Endothelial cell (in vitro differentiated cells): Measurements from ENCODE around the gene HAGH. TPM values are rescaled to one million over a fixed set of nuclear protein-coding genes. Genes with fewer than 3 reads are reported as not detected.

Source experiments
- DNase-seq: peaks from one replicate; pipeline ENCODE4 v3.0.0; 2021; ENCODE audit warnings: low spot score
- H3K27ac Mint-ChIP-seq: one replicate; pipeline ENCODE4 v1.8.0; 2021; ENCODE audit warnings: mixed read lengths, inconsistent platforms; ENCODE audit not compliant: unreplicated experiment
- H3K27me3 Mint-ChIP-seq: one replicate; pipeline ENCODE4 v1.8.0; 2021; ENCODE audit warnings: mild to moderate bottlenecking, moderate library complexity, mixed read lengths, inconsistent platforms; ENCODE audit not compliant: unreplicated experiment
- H3K36me3 Mint-ChIP-seq: one replicate; pipeline ENCODE4 v1.8.0; 2021; ENCODE audit warnings: mild to moderate bottlenecking, low read depth, mixed read lengths, inconsistent platforms; ENCODE audit not compliant: unreplicated experiment
- H3K4me1 Mint-ChIP-seq: one replicate; pipeline ENCODE4 v1.8.0; 2021; ENCODE audit warnings: mild to moderate bottlenecking, mixed read lengths, inconsistent platforms; ENCODE audit not compliant: unreplicated experiment
- H3K4me3 Mint-ChIP-seq: one replicate; pipeline ENCODE4 v1.8.0; 2021; ENCODE audit warnings: mild to moderate bottlenecking, mixed read lengths, inconsistent platforms; ENCODE audit not compliant: unreplicated experiment
- H3K9me3 Mint-ChIP-seq: one replicate; pipeline ENCODE4 v1.8.0; 2021; ENCODE audit warnings: mixed read lengths, inconsistent platforms; ENCODE audit not compliant: unreplicated experiment
- CTCF ChIP-seq: fragments of 200-600 bp; sonication (generic); IDR thresholded peaks from one replicate; pipeline ENCODE4 v1.5.0; 2021; ENCODE audit warnings: antibody characterized with exemption; ENCODE audit not compliant: unreplicated experiment
- total RNA-seq: library from RNA; stranded (reverse); fragmentation: NEBNext Ultra II Directional; extraction: Animal tissue kit (Norgen Biotek cat#: 25700); gene quantifications from one replicate; pipeline ENCODE4 v1.2.1, GENCODE V29; 2021; ENCODE audit not compliant: unreplicated experiment

Gene HAGH
- total RNA-seq, 1 donor from 2014 or later, result 44.8 TPM

- Mint-ChIP-seq H3K36me3 (no peaks in the 10 kb centered on the region), H3K4me1 (peaks cover 10% of the 10 kb centered on the region), H3K9me3 (no peaks in the 10 kb centered on the region), H3K27ac (no peak overlapping the region), H3K27me3 (peaks cover 13% of the 10 kb centered on the region), H3K4me3 (peak overlapping the region; percentile 86)
- TF ChIP-seq CTCF, result no peak
- DNase-seq, result no peak
Observed at GRCh38 chr16:1773703-1774447, 52.8 kb downstream of the HAGH start.

- Mint-ChIP-seq H3K4me3 (peak within 1 kb of the TSS; percentile 97), H3K27me3 (peaks cover 13% of the 10 kb centered on the region), H3K4me1 (peaks cover 10% of the 10 kb centered on the region), H3K36me3 (peaks cover under 1% of the 10 kb centered on the region), H3K27ac (peak within 1 kb of the TSS; percentile 90), H3K9me3 (no peaks in the 10 kb centered on the region)
- peak; percentile 86 for DNase-seq
- peak; percentile 92 for TF ChIP-seq CTCF
Observed at GRCh38 chr16:1772908-1773702, 53.5 kb downstream of the HAGH start, which contains the start of gene MRPS34. MRPS34 (minus strand) TSS chr16:1773134; CDS start chr16:1773119, 15 bp downstream.

GRCh38 chr16:1772362-1772907 lies 54.2 kb downstream of the HAGH start, which contains the start of gene EME2:
EME2 (plus strand) TSS chr16:1772810; CDS start chr16:1773228, 418 bp downstream.
- peaks cover 5% of the 10 kb centered on the region for H3K36me3 Mint-ChIP-seq

GRCh38 chr16:1771864-1772361 lies 54.7 kb downstream of the HAGH start:
- peaks cover 10% of the 10 kb centered on the region for H3K4me1 Mint-ChIP-seq
- TF ChIP-seq CTCF, result no peak
- H3K27me3 Mint-ChIP-seq, result peaks cover 13% of the 10 kb centered on the region
- peak overlapping the region; percentile 90 for H3K27ac Mint-ChIP-seq
- no peaks in the 10 kb centered on the region for H3K9me3 Mint-ChIP-seq
- DNase-seq, result no peak
- peak overlapping the region; percentile 97 for H3K4me3 Mint-ChIP-seq
- peaks cover 5% of the 10 kb centered on the region for H3K36me3 Mint-ChIP-seq

More at GRCh38 chr16:1772362-1772907, 54.2 kb downstream of the HAGH start, which contains the start of gene EME2:
- H3K27ac Mint-ChIP-seq, result peak within 1 kb of the TSS; percentile 90
- DNase-seq, result no peak
- peak within 1 kb of the TSS; percentile 97 for H3K4me3 Mint-ChIP-seq
- H3K4me1 Mint-ChIP-seq, result peaks cover 10% of the 10 kb centered on the region
- H3K27me3 Mint-ChIP-seq, result peaks cover 13% of the 10 kb centered on the region
- no peak for TF ChIP-seq CTCF
- H3K9me3 Mint-ChIP-seq, result no peaks in the 10 kb centered on the region
